ENCODE measurements around the gene TFF1. TPM values are rescaled to one million over a fixed set of nuclear protein-coding genes. Genes with fewer than 3 reads are reported as not detected.

Gene TFF1
- total RNA-seq, 1 donor from 2014 or later = not detected

DNA sequence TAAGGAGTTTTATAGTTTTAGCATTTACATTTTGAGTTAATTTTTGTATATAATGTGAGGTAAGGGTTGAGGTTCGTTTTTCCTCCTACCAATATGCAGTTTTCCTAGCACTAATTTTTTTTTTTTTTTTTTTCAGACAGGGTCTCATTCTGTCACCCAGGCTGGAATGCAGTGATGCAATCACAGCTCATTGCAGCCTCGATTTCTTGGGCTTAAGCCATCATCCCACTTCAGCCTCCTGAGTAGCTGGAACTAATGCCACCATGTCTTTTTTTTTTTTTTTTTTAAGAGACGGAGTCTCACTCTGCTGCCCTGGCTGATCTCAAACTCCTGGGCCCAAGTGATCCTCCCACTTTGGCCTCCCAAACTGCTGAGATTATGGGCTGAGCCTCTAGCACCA is 34.8 kb upstream of the TFF1 start:
- H3K27me3 Mint-ChIP-seq (ENCODE audit: unreplicated experiment) = peaks cover 14% of the 10 kb centered on the region
- H3K4me1 Mint-ChIP-seq (ENCODE audit: low read depth, unreplicated experiment) = peaks cover 34% of the 10 kb centered on the region
- DNase-seq = no peak
- TF ChIP-seq, protein P1, sequence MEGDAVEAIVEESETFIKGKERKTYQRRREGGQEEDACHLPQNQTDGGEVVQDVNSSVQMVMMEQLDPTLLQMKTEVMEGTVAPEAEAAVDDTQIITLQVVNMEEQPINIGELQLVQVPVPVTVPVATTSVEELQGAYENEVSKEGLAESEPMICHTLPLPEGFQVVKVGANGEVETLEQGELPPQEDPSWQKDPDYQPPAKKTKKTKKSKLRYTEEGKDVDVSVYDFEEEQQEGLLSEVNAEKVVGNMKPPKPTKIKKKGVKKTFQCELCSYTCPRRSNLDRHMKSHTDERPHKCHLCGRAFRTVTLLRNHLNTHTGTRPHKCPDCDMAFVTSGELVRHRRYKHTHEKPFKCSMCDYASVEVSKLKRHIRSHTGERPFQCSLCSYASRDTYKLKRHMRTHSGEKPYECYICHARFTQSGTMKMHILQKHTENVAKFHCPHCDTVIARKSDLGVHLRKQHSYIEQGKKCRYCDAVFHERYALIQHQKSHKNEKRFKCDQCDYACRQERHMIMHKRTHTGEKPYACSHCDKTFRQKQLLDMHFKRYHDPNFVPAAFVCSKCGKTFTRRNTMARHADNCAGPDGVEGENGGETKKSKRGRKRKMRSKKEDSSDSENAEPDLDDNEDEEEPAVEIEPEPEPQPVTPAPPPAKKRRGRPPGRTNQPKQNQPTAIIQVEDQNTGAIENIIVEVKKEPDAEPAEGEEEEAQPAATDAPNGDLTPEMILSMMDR (IDR thresholded peaks at IDR 0.05; ENCODE audit: partially characterized antibody, unreplicated experiment) = no peak
- H3K9me3 Mint-ChIP-seq (ENCODE audit: unreplicated experiment) = peaks cover 17% of the 10 kb centered on the region
- no peak overlapping the region for H3K4me3 Mint-ChIP-seq (ENCODE audit: unreplicated experiment)
- H3K36me3 Mint-ChIP-seq (ENCODE audit: unreplicated experiment) = peaks cover 8% of the 10 kb centered on the region
- no peak overlapping the region for H3K27ac Mint-ChIP-seq (ENCODE audit: unreplicated experiment)

DNA sequence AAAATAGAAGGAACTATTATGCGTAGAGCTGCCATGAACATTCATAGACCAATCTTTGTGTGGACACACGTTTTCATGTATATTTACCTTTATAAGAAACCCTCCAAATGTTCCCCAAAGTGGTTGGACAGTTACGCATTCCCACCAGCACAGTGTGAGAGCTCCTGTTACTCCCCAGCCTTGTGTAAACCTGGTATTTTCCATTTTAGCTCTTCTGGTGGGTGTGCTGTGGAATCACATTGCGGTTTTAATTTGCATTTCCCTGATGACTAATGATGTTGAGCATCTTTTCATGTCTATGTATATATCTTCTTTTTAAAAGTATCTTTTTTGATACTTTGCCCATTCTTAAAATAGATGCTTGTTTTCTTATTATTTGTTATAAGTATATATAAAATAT is 34.2 kb upstream of the TFF1 start:
- DNase-seq = no peak
- peaks cover 8% of the 10 kb centered on the region for H3K36me3 Mint-ChIP-seq (ENCODE audit: unreplicated experiment)
- H3K27ac Mint-ChIP-seq (ENCODE audit: unreplicated experiment) = peak overlapping the region; percentile 43
- TF ChIP-seq, protein P1 (IDR thresholded peaks at IDR 0.05; ENCODE audit: partially characterized antibody, unreplicated experiment) = no peak
- peaks cover 12% of the 10 kb centered on the region for H3K27me3 Mint-ChIP-seq (ENCODE audit: unreplicated experiment)
- no peak overlapping the region for H3K4me3 Mint-ChIP-seq (ENCODE audit: unreplicated experiment)
- peaks cover 40% of the 10 kb centered on the region for H3K4me1 Mint-ChIP-seq (ENCODE audit: low read depth, unreplicated experiment)
- H3K9me3 Mint-ChIP-seq (ENCODE audit: unreplicated experiment) = peaks cover 17% of the 10 kb centered on the region

GRCh38 chr21:42398436-42399028 is 32.2 kb upstream of the TFF1 start:
- Mint-ChIP-seq H3K9me3 (ENCODE audit: unreplicated experiment) (peaks cover 17% of the 10 kb centered on the region), H3K4me1 (ENCODE audit: low read depth, unreplicated experiment) (peaks cover 45% of the 10 kb centered on the region), H3K27me3 (ENCODE audit: unreplicated experiment) (peaks cover 11% of the 10 kb centered on the region), H3K4me3 (ENCODE audit: unreplicated experiment) (peak overlapping the region; percentile 72), H3K27ac (ENCODE audit: unreplicated experiment) (peak overlapping the region; percentile 96), H3K36me3 (ENCODE audit: unreplicated experiment) (peaks cover 8% of the 10 kb centered on the region)
- TF ChIP-seq, protein P1 (IDR thresholded peaks at IDR 0.05; ENCODE audit: partially characterized antibody, unreplicated experiment) = no peak
- DNase-seq = peak; percentile 59

DNA sequence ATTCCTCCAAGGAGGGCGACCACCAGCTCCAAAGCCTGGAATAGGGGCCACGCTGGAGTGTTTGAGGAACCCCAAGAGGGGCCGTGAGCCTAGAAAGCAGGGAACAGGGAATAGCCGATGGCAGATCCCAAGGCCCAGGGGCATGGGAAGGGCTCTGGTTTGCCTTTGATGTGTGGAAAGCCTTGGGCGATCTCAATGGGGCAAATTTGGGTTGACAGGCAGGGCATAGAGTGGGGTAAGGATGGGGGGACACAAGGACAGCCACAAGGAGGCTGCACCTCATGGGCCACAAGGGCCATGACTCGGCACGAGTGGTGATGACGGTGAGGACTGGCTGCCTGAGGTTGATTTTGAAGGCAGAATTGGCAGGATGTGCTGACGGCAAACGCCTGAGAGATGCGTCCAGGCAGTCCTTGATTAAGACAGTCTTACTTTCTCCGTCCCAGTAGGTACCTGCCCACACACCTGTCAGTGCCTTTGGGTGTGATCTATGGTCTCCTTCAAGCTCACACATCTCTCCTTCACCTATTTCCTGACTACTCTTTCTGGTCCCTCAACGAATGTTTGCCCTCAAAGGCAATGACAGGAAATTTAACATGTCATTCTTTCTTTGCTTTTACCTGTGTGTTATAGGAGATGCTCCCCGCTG is 31.5 kb upstream of the TFF1 start:
- Mint-ChIP-seq H3K27me3 (ENCODE audit: unreplicated experiment) (peaks cover 11% of the 10 kb centered on the region), H3K4me3 (ENCODE audit: unreplicated experiment) (peak overlapping the region; percentile 79), H3K9me3 (ENCODE audit: unreplicated experiment) (peaks cover 17% of the 10 kb centered on the region), H3K4me1 (ENCODE audit: low read depth, unreplicated experiment) (peaks cover 45% of the 10 kb centered on the region), H3K27ac (ENCODE audit: unreplicated experiment) (peak overlapping the region; percentile 96), H3K36me3 (ENCODE audit: unreplicated experiment) (peaks cover 8% of the 10 kb centered on the region)
- TF ChIP-seq, protein P1 (IDR thresholded peaks at IDR 0.05; ENCODE audit: partially characterized antibody, unreplicated experiment) = no peak
- DNase-seq = no peak
